ENCODE measurements around the gene LLGL2.

Gene LLGL2

DNA sequence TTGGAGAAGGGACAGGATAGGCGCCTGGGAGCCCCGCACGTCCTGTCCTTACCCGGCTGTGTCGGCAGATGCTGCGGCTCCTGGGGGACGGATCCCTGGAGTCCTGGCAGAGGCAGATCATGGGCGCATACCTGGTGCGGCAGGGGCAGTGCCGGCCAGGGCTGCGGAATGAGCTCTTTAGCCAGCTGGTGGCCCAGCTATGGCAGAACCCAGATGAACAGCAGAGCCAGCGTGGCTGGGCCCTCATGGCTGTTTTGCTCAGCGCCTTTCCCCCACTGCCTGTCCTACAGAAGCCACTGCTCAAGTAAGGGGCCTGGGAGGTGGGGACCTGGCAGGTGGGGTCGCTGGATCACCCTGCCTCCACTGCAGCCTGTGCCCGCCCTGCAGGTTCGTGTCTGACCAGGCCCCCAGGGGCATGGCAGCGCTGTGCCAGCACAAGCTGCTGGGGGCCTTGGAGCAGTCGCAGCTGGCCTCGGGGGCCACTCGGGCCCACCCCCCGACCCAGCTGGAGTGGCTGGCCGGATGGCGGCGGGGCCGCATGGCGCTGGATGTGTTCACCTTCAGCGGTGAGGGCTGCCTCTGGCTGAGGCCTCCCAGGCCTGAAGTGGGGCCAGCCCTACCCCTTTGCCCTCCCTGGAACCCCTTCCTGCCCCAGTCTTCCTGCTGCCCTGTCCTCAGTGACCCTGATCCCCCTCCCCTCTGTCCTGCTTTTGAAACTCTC lies 87.6 kb downstream of the LLGL2 start:
- TF ChIP-seq, protein P1, sequence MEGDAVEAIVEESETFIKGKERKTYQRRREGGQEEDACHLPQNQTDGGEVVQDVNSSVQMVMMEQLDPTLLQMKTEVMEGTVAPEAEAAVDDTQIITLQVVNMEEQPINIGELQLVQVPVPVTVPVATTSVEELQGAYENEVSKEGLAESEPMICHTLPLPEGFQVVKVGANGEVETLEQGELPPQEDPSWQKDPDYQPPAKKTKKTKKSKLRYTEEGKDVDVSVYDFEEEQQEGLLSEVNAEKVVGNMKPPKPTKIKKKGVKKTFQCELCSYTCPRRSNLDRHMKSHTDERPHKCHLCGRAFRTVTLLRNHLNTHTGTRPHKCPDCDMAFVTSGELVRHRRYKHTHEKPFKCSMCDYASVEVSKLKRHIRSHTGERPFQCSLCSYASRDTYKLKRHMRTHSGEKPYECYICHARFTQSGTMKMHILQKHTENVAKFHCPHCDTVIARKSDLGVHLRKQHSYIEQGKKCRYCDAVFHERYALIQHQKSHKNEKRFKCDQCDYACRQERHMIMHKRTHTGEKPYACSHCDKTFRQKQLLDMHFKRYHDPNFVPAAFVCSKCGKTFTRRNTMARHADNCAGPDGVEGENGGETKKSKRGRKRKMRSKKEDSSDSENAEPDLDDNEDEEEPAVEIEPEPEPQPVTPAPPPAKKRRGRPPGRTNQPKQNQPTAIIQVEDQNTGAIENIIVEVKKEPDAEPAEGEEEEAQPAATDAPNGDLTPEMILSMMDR (IDR thresholded peaks at IDR 0.05; ENCODE audit: insufficient read depth, missing control alignments) = no peak
- no peak for DNase-seq (ENCODE audit: insufficient read length, low spot score)
- FAIRE-seq = no peak

DNA sequence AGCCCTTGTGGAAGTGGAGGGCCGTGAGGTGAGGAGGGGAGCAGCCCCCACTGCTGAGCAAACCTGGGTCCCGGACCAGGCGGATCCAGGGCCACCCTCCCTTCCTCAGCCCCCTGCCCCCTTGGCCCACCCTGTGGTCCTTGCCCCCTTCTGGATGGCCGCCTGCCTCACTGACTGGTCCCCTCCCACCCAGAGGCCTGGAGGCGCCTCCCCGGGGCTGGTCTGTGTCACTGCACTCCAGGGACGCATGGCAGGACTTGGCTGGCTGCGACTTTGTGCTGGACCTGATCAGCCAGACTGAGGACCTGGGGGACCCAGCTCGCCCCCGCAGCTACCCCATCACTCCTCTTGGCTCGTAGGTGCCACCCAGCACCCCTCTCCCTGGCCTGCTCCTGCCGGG lies 88.5 kb downstream of the LLGL2 start:
- DNase-seq (ENCODE audit: insufficient read length, low spot score) (no peak), FAIRE-seq (no peak)
- TF ChIP-seq, protein P1 (IDR thresholded peaks at IDR 0.05; ENCODE audit: insufficient read depth, missing control alignments) = peak; percentile 19

- TF ChIP-seq, protein P1 (IDR thresholded peaks at IDR 0.05; ENCODE audit: insufficient read depth, missing control alignments) = no peak
- DNase-seq (ENCODE audit: insufficient read length, low spot score) (no peak), FAIRE-seq (no peak)
Measured at GRCh38 chr17:75614556-75615270, 89.2 kb downstream of the LLGL2 start.

DNA sequence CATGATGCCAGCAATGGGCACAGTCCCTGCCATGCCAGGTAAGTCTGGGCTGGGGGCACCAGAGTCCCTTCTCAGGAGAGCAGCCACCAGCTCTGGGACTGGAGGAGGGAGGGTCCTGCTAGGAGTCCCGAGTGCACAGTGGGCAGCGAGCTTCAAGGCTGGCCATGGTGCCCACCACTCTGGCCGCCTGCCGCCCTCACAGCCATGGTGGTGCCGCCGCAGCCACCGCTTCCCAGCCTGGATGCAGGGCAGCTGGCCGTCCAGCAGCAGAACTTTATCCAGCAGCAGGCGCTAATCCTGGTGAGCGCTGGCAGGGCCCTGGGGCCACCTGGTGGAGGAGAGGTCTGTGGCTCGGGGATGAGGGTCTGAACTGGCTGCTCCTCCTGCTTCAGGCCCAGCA lies 89.8 kb downstream of the LLGL2 start:
- DNase-seq (ENCODE audit: insufficient read length, low spot score) = no peak
- TF ChIP-seq, protein P1 (IDR thresholded peaks at IDR 0.05; ENCODE audit: insufficient read depth, missing control alignments) = no peak
- no peak for FAIRE-seq

- DNase-seq (ENCODE audit: insufficient read length, low spot score) (no peak), FAIRE-seq (no peak)
- TF ChIP-seq, protein P1 (IDR thresholded peaks at IDR 0.05; ENCODE audit: insufficient read depth, missing control alignments) = no peak
Measured at GRCh38 chr17:75616521-75617122, 91.1 kb downstream of the LLGL2 start.

- TF ChIP-seq, protein P1 (IDR thresholded peaks at IDR 0.05; ENCODE audit: insufficient read depth, missing control alignments) = no peak
- FAIRE-seq (no peak), DNase-seq (ENCODE audit: insufficient read length, low spot score) (no peak)
Measured at GRCh38 chr17:75617218-75617617, 91.7 kb downstream of the LLGL2 start.

All from D721Med (cell line).